ENCODE results near the gene DNAAF8. TPM values are rescaled to one million over a fixed set of nuclear protein-coding genes. Genes with fewer than 3 reads are reported as not detected.

DNAAF8 gene
- total RNA-seq, 1 experiment from 2014 or later, result 1.2 TPM

DNA sequence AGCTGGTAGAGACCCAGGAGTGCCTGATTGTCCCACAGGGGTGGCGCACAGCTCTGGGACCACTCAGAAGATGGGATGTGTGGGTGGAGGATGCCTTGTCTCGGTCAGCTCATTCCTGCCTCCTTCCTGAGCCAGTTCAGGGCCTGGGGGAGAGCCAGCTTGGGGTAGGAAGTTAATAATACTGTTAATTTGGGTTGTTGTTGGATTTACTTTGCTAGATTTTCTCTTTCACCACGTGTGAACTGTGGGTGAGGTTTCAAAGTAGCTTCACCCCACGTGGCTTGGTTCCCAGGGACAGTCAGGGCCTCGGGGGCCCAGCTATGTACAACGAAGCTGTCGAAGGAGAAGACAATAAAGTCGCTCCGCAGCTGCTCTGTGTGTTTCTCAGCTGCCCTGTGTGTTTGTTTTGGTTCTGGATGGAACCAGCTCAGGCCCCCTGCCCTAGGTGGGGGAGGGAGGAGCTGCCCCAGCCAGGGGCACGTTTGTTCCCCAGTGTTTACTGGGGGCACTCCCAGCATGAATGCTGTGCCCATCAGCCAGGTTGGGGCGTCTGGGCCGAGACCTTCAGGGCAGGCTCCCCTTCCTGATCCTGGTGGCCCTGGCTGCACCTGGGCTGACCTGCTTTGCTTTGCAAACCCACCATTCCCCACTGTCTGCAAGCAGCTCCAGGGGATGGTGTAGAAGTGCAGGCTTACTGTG, 38.7 kb upstream of the DNAAF8 start:
- no peak for ATAC-seq
- Histone ChIP-seq H3K9ac (ENCODE audit: low read length) (no peak overlapping the region), H3K9me3 (ENCODE audit: low read length) (no peaks in the 10 kb centered on the region), H2AFZ (ENCODE audit: low read length) (no peak overlapping the region), H3K79me2 (ENCODE audit: low read length) (0 out of 2 replicates have a peak, but pooled peaks cover 3% of the 10 kb centered on the region), H3K4me3 (ENCODE audit: low read length) (no peak overlapping the region), H3K4me2 (ENCODE audit: low read length) (no peak overlapping the region), H3K9me2 (replicated peaks; ENCODE audit: low read length) (no peaks in the 10 kb centered on the region), H3K27ac (ENCODE audit: low read length) (no peak overlapping the region), H3K27me3 (ENCODE audit: low read length) (no peaks in the 10 kb centered on the region), H3K36me3 (ENCODE audit: low read depth, low read length) (no peaks in the 10 kb centered on the region; the same call in 1 of the 2 replicates), H4K20me1 (ENCODE audit: low read length) (no peaks in the 10 kb centered on the region), H3K4me1 (ENCODE audit: insufficient read depth, low read length) (peaks cover 5% of the 10 kb centered on the region; the same call in 1 of the 2 replicates), H3F3A (ENCODE audit: low read length, unreplicated experiment) (no peaks in the 10 kb centered on the region)
- intact Hi-C loops (cut with micrococcal nuclease), result no loop called here
- ChIA-PET POLR2A (ENCODE audit: unreplicated experiment) (interaction anchor here (0.9 kb wide), 1 partner anchor 16 kb away, joined by 5 read pairs; no protein-coding TSS in a partner anchor), CTCF (interaction anchor here (0.6 kb wide), 1 partner anchor 72 kb away, joined by 3 read pairs; no protein-coding TSS in a partner anchor)
- TF ChIP-seq EZH2 (IDR thresholded peaks at IDR 0.05; ENCODE audit: low read length, unreplicated experiment) (no peak), EZH2phosphoT487 (IDR thresholded peaks at IDR 0.05; ENCODE audit: borderline replicate concordance, low read length) (no peak)
- TF ChIP-seq, protein P1, sequence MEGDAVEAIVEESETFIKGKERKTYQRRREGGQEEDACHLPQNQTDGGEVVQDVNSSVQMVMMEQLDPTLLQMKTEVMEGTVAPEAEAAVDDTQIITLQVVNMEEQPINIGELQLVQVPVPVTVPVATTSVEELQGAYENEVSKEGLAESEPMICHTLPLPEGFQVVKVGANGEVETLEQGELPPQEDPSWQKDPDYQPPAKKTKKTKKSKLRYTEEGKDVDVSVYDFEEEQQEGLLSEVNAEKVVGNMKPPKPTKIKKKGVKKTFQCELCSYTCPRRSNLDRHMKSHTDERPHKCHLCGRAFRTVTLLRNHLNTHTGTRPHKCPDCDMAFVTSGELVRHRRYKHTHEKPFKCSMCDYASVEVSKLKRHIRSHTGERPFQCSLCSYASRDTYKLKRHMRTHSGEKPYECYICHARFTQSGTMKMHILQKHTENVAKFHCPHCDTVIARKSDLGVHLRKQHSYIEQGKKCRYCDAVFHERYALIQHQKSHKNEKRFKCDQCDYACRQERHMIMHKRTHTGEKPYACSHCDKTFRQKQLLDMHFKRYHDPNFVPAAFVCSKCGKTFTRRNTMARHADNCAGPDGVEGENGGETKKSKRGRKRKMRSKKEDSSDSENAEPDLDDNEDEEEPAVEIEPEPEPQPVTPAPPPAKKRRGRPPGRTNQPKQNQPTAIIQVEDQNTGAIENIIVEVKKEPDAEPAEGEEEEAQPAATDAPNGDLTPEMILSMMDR (conservative IDR thresholded peaks at IDR 0.05; ENCODE audit: low read depth, low read length), result no peak
- DNase-seq, result no peak
- no TSS peak for BruUV-seq (replicated peaks)

DNA sequence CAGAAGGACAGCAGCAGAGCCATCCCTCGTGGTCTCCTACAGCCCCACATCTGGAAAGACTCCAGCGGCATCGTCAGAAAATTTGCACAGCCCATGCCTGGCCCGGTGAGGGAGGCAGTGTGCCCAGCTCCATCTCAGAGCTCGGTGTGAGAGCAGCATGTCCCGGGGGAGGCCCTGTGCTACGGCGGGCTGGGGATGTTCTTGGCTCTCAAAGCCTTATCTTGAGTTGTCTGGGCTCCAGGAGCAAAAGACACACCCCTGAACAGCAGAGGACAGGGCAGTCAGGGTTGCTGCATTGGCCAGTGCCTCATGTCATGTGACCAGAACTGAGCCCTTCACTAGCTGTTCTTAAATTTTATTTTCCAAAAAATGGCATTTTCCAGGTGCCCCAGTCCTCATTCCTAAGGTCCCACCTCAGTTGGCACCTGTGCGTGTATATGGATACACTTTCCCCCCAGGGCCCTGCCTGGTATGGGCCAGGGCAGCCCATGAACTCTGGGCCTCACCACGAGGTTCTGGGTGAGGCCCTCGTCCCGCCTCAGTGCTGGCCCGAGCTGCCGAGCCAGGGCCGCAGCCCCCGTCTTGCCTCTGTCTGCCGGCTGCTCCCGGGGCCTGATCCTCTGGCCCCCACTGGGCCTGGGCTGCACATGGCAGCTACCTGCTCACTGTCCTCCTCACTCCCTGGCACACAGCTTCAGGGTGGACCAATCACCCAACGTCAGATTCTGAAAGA, 38.0 kb upstream of the DNAAF8 start:
- DNase-seq, result no peak
- intact Hi-C loops (cut with micrococcal nuclease), result no loop called here
- Histone ChIP-seq H2AFZ (ENCODE audit: low read length) (no peak overlapping the region), H3K79me2 (ENCODE audit: low read length) (0 out of 2 replicates have a peak, but pooled peaks cover 3% of the 10 kb centered on the region), H3K4me2 (ENCODE audit: low read length) (no peak overlapping the region), H3F3A (ENCODE audit: low read length, unreplicated experiment) (no peaks in the 10 kb centered on the region), H4K20me1 (ENCODE audit: low read length) (no peaks in the 10 kb centered on the region), H3K4me1 (ENCODE audit: insufficient read depth, low read length) (peaks cover 5% of the 10 kb centered on the region; the same call in 1 of the 2 replicates), H3K9me3 (ENCODE audit: low read length) (no peaks in the 10 kb centered on the region), H3K27me3 (ENCODE audit: low read length) (no peaks in the 10 kb centered on the region), H3K9me2 (replicated peaks; ENCODE audit: low read length) (no peaks in the 10 kb centered on the region), H3K36me3 (ENCODE audit: low read depth, low read length) (no peaks in the 10 kb centered on the region; the same call in 1 of the 2 replicates), H3K27ac (ENCODE audit: low read length) (no peak overlapping the region), H3K9ac (ENCODE audit: low read length) (no peak overlapping the region), H3K4me3 (ENCODE audit: low read length) (no peak overlapping the region)
- TF ChIP-seq, protein P1 (conservative IDR thresholded peaks at IDR 0.05; ENCODE audit: low read depth, low read length), result no peak
- TF ChIP-seq EZH2phosphoT487 (IDR thresholded peaks at IDR 0.05; ENCODE audit: borderline replicate concordance, low read length) (no peak), EZH2 (IDR thresholded peaks at IDR 0.05; ENCODE audit: low read length, unreplicated experiment) (no peak)
- POLR2A ChIA-PET (ENCODE audit: unreplicated experiment), result no interaction called here
- no TSS peak for BruUV-seq (replicated peaks)
- CTCF ChIA-PET, result no interaction called here
- no peak for ATAC-seq
